Endodermal cell (in vitro differentiated cells): ENCODE results near the gene CIT. TPM values are rescaled to one million over a fixed set of nuclear protein-coding genes. Genes with fewer than 3 reads are reported as not detected.

Experiments
- DNase-seq: peaks from one replicate; pipeline ENCODE4 v3.0.0-alpha.2; 2017
- H3K27ac ChIP-seq: 2 replicates; pipeline ENCODE4 v1.5.1; 2013; ENCODE audit warnings: mild to moderate bottlenecking, low read depth, low read length, moderate library complexity
- H3K27me3 ChIP-seq: 2 replicates; pipeline ENCODE4 v1.6.1; 2013; ENCODE audit warnings: mild to moderate bottlenecking, low read length, moderate library complexity; ENCODE audit not compliant: insufficient read depth, control insufficient read depth, poor library complexity, severe bottlenecking
- H3K36me3 ChIP-seq: 2 replicates; pipeline ENCODE4 v1.7.0; 2013; ENCODE audit warnings: mild to moderate bottlenecking, low read length, moderate library complexity; ENCODE audit not compliant: control insufficient read depth, insufficient read depth
- H3K4me1 ChIP-seq: one replicate; pipeline ENCODE4 v1.7.0; 2013; ENCODE audit warnings: low read length; ENCODE audit not compliant: control insufficient read depth, insufficient read depth
- H3K4me3 ChIP-seq: 2 replicates; pipeline ENCODE4 v1.5.1; 2013; ENCODE audit warnings: mild to moderate bottlenecking, low read length, moderate library complexity
- H3K9ac ChIP-seq: 2 replicates; pipeline ENCODE4 v1.6.1; 2013; ENCODE audit warnings: mild to moderate bottlenecking, low read length, moderate library complexity; ENCODE audit not compliant: poor library complexity, severe bottlenecking; ENCODE audit errors: extremely low read depth
- H3K9me3 ChIP-seq: 2 replicates; pipeline ENCODE4 v1.6.1; 2013; ENCODE audit warnings: mild to moderate bottlenecking, low read length, moderate library complexity; ENCODE audit not compliant: control insufficient read depth
- H3K27ac Mint-ChIP-seq: 2 replicates; pipeline ENCODE4 v1.8.0; 2020; ENCODE audit warnings: mixed read lengths
- H3K27me3 Mint-ChIP-seq: 2 replicates; pipeline ENCODE4 v1.8.0; 2021; ENCODE audit warnings: mild to moderate bottlenecking, mixed read lengths; ENCODE audit not compliant: insufficient read depth
- H3K36me3 Mint-ChIP-seq: 2 replicates; pipeline ENCODE4 v1.8.0; 2020; ENCODE audit warnings: low read depth, mixed read lengths
- H3K4me1 Mint-ChIP-seq: 2 replicates; pipeline ENCODE4 v1.8.0; 2020; ENCODE audit warnings: mixed read lengths
- H3K4me3 Mint-ChIP-seq: 2 replicates; pipeline ENCODE4 v1.8.0; 2020; ENCODE audit warnings: mild to moderate bottlenecking, moderate library complexity, mixed read lengths
- H3K9me3 Mint-ChIP-seq: 2 replicates; pipeline ENCODE4 v1.8.0; 2020; ENCODE audit warnings: mild to moderate bottlenecking, mixed read lengths
- WGBS, 2 experiments: methylation state at CpG; one replicate each; pipeline versions ENCODE4 v1.1.5 to v1.1.7; 2013; ENCODE audit warnings: missing lambda C conversion rate in 2 of 2, mixed read lengths in 1 of 2; ENCODE audit not compliant: insufficient coverage in 1 of 2, insufficient read length in 1 of 2; 5-methylcytosine and 5-hydroxymethylcytosine counted together
- total RNA-seq, 2 donors: library from RNA; stranded (reverse); fragmentation: NEBNext Ultra II Directional in 1 of 2; extraction: Animal tissue kit (Norgen Biotek cat#: 25700) in 1 of 2; gene quantifications; 2 replicates in 1 of 2; 3 replicates in 1 of 2; pipeline ENCODE4 v1.2.1, GENCODE V29; 2021
- TF ChIP-seq, protein P1 (sequence below): fragments of 200-600 bp; sonication (generic); conservative IDR thresholded peaks from 2 replicates; pipeline ENCODE4 v1.5.0; 2021; ENCODE audit warnings: antibody characterized with exemption, mild to moderate bottlenecking

CIT gene
- total RNA-seq, 2 donors from 2014 or later = 57.3 to 79.1 TPM

DNA sequence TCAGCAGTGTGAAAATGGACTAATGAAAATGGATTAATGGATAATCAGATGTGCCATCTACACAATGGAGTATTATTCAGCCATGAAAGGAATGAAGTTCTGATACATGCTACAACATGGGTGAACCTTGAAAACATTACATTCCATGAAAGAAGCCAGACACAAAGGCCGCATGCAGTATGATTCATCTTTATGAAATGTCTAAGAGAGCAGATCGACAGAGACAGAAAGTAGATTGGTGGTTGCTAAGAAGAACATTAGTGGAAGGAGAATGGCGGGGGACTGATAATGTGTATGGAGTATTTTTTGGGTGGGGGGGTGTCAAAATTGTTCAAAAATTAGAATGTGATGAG lies 161.9 kb downstream of the CIT start:
- Histone ChIP-seq H3K9me3 (no peaks in the 10 kb centered on the region), H3K4me1 (no peaks in the 10 kb centered on the region), H3K9ac (no peak overlapping the region), H3K36me3 (peaks cover 79% of the 10 kb centered on the region), H3K27ac (no peak overlapping the region), H3K4me3 (no peak overlapping the region), H3K27me3 (no peaks in the 10 kb centered on the region)
- 81 to 96% methylated on average over 3 of the region's 3 CpGs for WGBS, 2 experiments
- DNase-seq = no peak
- TF ChIP-seq, protein P1, sequence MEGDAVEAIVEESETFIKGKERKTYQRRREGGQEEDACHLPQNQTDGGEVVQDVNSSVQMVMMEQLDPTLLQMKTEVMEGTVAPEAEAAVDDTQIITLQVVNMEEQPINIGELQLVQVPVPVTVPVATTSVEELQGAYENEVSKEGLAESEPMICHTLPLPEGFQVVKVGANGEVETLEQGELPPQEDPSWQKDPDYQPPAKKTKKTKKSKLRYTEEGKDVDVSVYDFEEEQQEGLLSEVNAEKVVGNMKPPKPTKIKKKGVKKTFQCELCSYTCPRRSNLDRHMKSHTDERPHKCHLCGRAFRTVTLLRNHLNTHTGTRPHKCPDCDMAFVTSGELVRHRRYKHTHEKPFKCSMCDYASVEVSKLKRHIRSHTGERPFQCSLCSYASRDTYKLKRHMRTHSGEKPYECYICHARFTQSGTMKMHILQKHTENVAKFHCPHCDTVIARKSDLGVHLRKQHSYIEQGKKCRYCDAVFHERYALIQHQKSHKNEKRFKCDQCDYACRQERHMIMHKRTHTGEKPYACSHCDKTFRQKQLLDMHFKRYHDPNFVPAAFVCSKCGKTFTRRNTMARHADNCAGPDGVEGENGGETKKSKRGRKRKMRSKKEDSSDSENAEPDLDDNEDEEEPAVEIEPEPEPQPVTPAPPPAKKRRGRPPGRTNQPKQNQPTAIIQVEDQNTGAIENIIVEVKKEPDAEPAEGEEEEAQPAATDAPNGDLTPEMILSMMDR = no peak
- H3K4me1 Mint-ChIP-seq = peaks cover 7% of the 10 kb centered on the region
- H3K4me3 Mint-ChIP-seq = no peak overlapping the region
- H3K27ac Mint-ChIP-seq = no peak overlapping the region
- H3K36me3 Mint-ChIP-seq = peaks cover 82% of the 10 kb centered on the region
- no peaks in the 10 kb centered on the region for H3K9me3 Mint-ChIP-seq
- H3K27me3 Mint-ChIP-seq = no peaks in the 10 kb centered on the region

DNA sequence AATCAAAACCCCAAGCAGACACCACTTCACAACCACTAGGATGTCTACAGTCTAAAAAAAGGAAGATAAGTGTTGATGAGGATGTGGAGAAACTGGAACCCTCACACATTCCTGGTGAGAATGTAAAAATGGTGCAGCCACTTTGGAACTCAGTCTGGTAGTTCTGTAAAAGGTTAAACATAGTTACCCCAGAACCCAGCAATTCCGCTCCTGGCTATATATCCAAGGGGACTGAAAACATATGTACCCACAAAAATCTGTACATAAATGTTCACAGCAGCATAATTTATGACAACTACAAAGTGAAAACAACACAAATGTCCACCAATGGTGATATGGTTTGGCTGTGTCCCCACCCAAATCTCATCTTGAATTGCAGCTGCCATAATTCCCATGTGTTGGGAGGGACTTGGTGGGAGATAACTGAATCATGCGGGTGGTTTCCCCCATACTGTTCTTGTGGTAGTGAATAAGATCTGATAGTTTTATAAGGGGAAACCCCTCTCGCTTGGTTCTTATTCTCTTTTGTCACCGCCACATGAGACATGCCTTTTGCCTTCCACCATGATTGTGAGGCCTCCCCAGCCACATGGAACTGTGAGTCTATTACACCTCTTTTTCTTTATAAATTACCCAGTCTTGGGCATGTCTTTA lies 162.4 kb downstream of the CIT start:
- no peaks in the 10 kb centered on the region for H3K27me3 Mint-ChIP-seq
- Histone ChIP-seq H3K27me3 (no peaks in the 10 kb centered on the region), H3K4me3 (no peak overlapping the region), H3K27ac (no peak overlapping the region), H3K9me3 (no peaks in the 10 kb centered on the region), H3K4me1 (no peaks in the 10 kb centered on the region), H3K36me3 (peaks cover 79% of the 10 kb centered on the region), H3K9ac (no peak overlapping the region)
- peaks cover 7% of the 10 kb centered on the region for H3K4me1 Mint-ChIP-seq
- no peak overlapping the region for H3K4me3 Mint-ChIP-seq
- 91 to 100% methylated on average over 1 to 4 of the region's 4 CpGs for WGBS, 2 experiments
- no peak overlapping the region for H3K27ac Mint-ChIP-seq
- peaks cover 84% of the 10 kb centered on the region for H3K36me3 Mint-ChIP-seq
- no peak for DNase-seq
- TF ChIP-seq, protein P1 = no peak
- H3K9me3 Mint-ChIP-seq = no peaks in the 10 kb centered on the region

DNA sequence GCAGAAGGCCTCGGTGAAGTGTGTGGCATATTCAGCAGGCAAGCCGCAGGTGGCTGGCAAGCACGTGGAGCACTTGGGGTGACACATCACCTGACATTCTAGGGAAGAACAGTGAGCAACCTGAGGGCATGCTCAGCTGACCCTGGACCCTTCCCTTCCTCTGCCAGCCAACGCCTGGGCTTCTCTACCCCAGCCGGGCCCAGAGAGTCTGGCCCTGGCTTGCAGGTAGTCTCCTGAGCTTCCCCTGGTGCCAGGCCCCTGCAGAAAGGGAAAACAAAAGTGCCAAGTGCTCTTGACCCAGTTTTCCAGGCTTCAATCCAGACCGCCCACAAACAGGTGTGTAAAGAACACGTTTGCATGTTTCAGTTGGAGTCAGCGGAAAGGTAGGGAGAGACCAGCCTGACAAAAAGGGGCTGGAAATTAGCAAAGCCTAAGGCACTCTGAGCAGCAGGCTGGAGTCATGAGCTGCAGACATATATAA lies 163.5 kb downstream of the CIT start:
- Histone ChIP-seq H3K9ac (no peak overlapping the region), H3K36me3 (peaks cover 80% of the 10 kb centered on the region), H3K27ac (no peak overlapping the region), H3K27me3 (no peaks in the 10 kb centered on the region), H3K4me1 (no peaks in the 10 kb centered on the region), H3K4me3 (no peak overlapping the region), H3K9me3 (no peaks in the 10 kb centered on the region)
- H3K4me1 Mint-ChIP-seq = peaks cover 7% of the 10 kb centered on the region
- 96 to 100% methylated on average over 4 to 8 of the region's 8 CpGs for WGBS, 2 experiments
- TF ChIP-seq, protein P1 = no peak
- no peaks in the 10 kb centered on the region for H3K9me3 Mint-ChIP-seq
- peaks cover 88% of the 10 kb centered on the region for H3K36me3 Mint-ChIP-seq
- DNase-seq = no peak
- H3K27ac Mint-ChIP-seq = no peak overlapping the region
- H3K4me3 Mint-ChIP-seq = no peak overlapping the region
- H3K27me3 Mint-ChIP-seq = no peaks in the 10 kb centered on the region
